SK-N-SH (cell line): ENCODE results near the gene PIP5K1C. TPM values are rescaled to one million over a fixed set of nuclear protein-coding genes. Genes with fewer than 3 reads are reported as not detected.

ENCODE experiments used
- CTCF ChIA-PET: fragments of 300-600, 350-600 bp; formaldehyde crosslinking; extraction: SDS; loops from one replicate; lab custom pipeline; 2021; lab: Yijun Ruan, JAX
- POLR2A ChIA-PET: fragments of 350-600 bp; sonication (Branson Sonifier 250); formaldehyde crosslinking; extraction: SDS; loops from one replicate; lab custom pipeline; 2020; ENCODE audit warnings: antibody characterized with exemption, inconsistent platforms; lab: Yijun Ruan, JAX
- DNase-seq: peaks from one replicate; pipeline ENCODE4 v3.0.0; 2012
- H2AFZ ChIP-seq: fragments of 200-600 bp; sonication (generic); 2 replicates; pipeline ENCODE4 v1.8.1; 2016; ENCODE audit warnings: antibody characterized with exemption, mild to moderate bottlenecking, low read depth
- H3F3A ChIP-seq: fragments of 200-600 bp; sonication (generic); replicated peaks from 2 replicates; pipeline ENCODE3; 2016; ENCODE audit warnings: antibody characterized with exemption, mild to moderate bottlenecking; ENCODE audit not compliant: insufficient read depth
- H3K27ac ChIP-seq, 2 experiments: fragments of 200-500 bp in 1 of 2; fragments of 200-600 bp in 1 of 2; sonication (Bioruptor generic) in 1 of 2; sonication (generic), shearing (Covaris generic) in 1 of 2; 2 replicates each; pipeline versions ENCODE4 v1.5.1 to v1.6.1; 2014 to 2016; ENCODE audit warnings: low read depth in 2 of 2, inconsistent platforms in 1 of 2, low read length in 1 of 2, mild to moderate bottlenecking in 1 of 2, mixed read lengths in 1 of 2
- H3K27me3 ChIP-seq: fragments of 200-600 bp; sonication (generic), shearing (Covaris generic); 2 replicates; pipeline ENCODE4 v1.6.1; 2016; ENCODE audit warnings: mixed run types; ENCODE audit not compliant: insufficient read depth
- H3K36me3 ChIP-seq, 2 experiments: fragments of 200-500 bp in 1 of 2; fragments of 200-600 bp in 1 of 2; sonication (Bioruptor generic) in 1 of 2; sonication (generic) in 1 of 2; replicated peaks in 1 of 2; 2 replicates each; pipeline versions ENCODE3 to v1.5.1; 2014 to 2016; ENCODE audit warnings: low read length in 1 of 2, mild to moderate bottlenecking in 1 of 2; ENCODE audit not compliant: insufficient read depth in 2 of 2, control insufficient read depth in 1 of 2
- H3K4me1 ChIP-seq, 2 experiments: fragments of 200-500 bp in 1 of 2; fragments of 200-600 bp in 1 of 2; sonication (Bioruptor generic) in 1 of 2; sonication (generic), shearing (Covaris generic) in 1 of 2; 2 replicates each; pipeline versions ENCODE4 v1.5.1 to v1.6.1; 2014 to 2016; ENCODE audit warnings: low read depth in 1 of 2, low read length in 1 of 2, mixed run types in 1 of 2; ENCODE audit not compliant: insufficient read depth in 2 of 2, control insufficient read depth in 1 of 2
- H3K4me2 ChIP-seq: fragments of 200-600 bp; sonication (generic), shearing (Covaris generic); 2 replicates; pipeline ENCODE4 v1.6.1; 2017; ENCODE audit warnings: mixed run types
- H3K4me3 ChIP-seq, 2 experiments: fragments of 200-500 bp in 1 of 2; fragments of 200-600 bp in 1 of 2; sonication (Bioruptor generic) in 1 of 2; sonication (generic), shearing (Covaris generic) in 1 of 2; 2 replicates each; pipeline versions ENCODE4 v1.5.1 to v1.8.1; 2014 to 2016; ENCODE audit warnings: low read depth in 2 of 2, inconsistent platforms in 1 of 2, low read length in 1 of 2, mild to moderate bottlenecking in 1 of 2, mixed read lengths in 1 of 2, moderate library complexity in 1 of 2
- H3K79me2 ChIP-seq: fragments of 200-600 bp; sonication (generic); 2 replicates; pipeline ENCODE4 v1.8.1; 2017; ENCODE audit warnings: mild to moderate bottlenecking; ENCODE audit not compliant: insufficient read depth
- H3K9ac ChIP-seq: fragments of 200-600 bp; sonication (generic); 2 replicates; pipeline ENCODE4 v1.6.1; 2017; ENCODE audit warnings: mixed run types
- H3K9me2 ChIP-seq: fragments of 200-600 bp; sonication (generic); 2 replicates; pipeline ENCODE4 v1.6.1; 2017; ENCODE audit warnings: mixed run types
- H3K9me3 ChIP-seq: fragments of 200-600 bp; sonication (generic); 2 replicates; pipeline ENCODE4 v1.6.1; 2017; ENCODE audit warnings: mixed run types, mild to moderate bottlenecking, moderate library complexity
- H4K20me1 ChIP-seq: fragments of 200-600 bp; sonication (generic); 2 replicates; pipeline ENCODE4 v1.6.1; 2017; ENCODE audit warnings: mild to moderate bottlenecking, mixed run types; ENCODE audit not compliant: insufficient read depth
- EP300 ChIP-seq, 2 experiments: IDR thresholded peaks; 2 replicates each; pipeline versions ENCODE4 v1.4.0 to v1.6.1; 2012; ENCODE audit warnings: borderline replicate concordance in 1 of 2, low read depth in 1 of 2, low read length in 1 of 2
- EZH2phosphoT487 ChIP-seq: fragments of 200-600 bp; sonication (generic); IDR thresholded peaks from 2 replicates; pipeline ENCODE4 v1.6.1; 2017; ENCODE audit warnings: low read depth, mixed run types, mild to moderate bottlenecking, antibody characterized with exemption, moderate library complexity, borderline replicate concordance
- FOXJ3 ChIP-seq: sonication (generic); formaldehyde crosslinking; IDR thresholded peaks from 2 replicates; pipeline ENCODE4 v1.5.1; 2020; ENCODE audit warnings: mild to moderate bottlenecking, missing genetic modification reagents
- GATA2 ChIP-seq: sonication (generic); formaldehyde crosslinking; IDR thresholded peaks from 2 replicates; pipeline ENCODE4 v1.5.0; 2020; ENCODE audit warnings: mild to moderate bottlenecking, missing genetic modification reagents
- IRF3 ChIP-seq: fragments of 150-350 bp; IDR thresholded peaks from 2 replicates; pipeline ENCODE4 v1.6.1; 2016; ENCODE audit warnings: mild to moderate bottlenecking, low read depth, low read length
- JUND ChIP-seq: IDR thresholded peaks from 2 replicates; pipeline ENCODE4 v1.4.0; 2012
- NFIC ChIP-seq: IDR thresholded peaks from 2 replicates; pipeline ENCODE4 v1.4.0; 2012; ENCODE audit warnings: borderline replicate concordance
- NRF1 ChIP-seq: IDR thresholded peaks from 2 replicates; pipeline ENCODE4 v1.6.1; 2012; ENCODE audit warnings: low read depth, mild to moderate bottlenecking, low read length
- POLR2AphosphoS5 ChIP-seq: IDR thresholded peaks from 2 replicates; pipeline ENCODE4 v1.6.1; 2012; ENCODE audit warnings: low read depth, low read length
- RAD21 ChIP-seq: IDR thresholded peaks from 2 replicates; pipeline ENCODE4 v1.6.1; 2012; ENCODE audit warnings: mild to moderate bottlenecking, low read length
- RCOR1 ChIP-seq: fragments of 150-350 bp; IDR thresholded peaks from 2 replicates; pipeline ENCODE4 v1.6.1; 2017; ENCODE audit warnings: antibody characterized with exemption, low read length
- RFX5 ChIP-seq: IDR thresholded peaks from 2 replicates; pipeline ENCODE4 v1.6.1; 2012; ENCODE audit warnings: mild to moderate bottlenecking, improper control_type of control experiment, low read length
- RXRA ChIP-seq: IDR thresholded peaks from 2 replicates; pipeline ENCODE4 v1.4.0; 2012; ENCODE audit warnings: low read depth, mild to moderate bottlenecking, borderline replicate concordance
- SIN3A ChIP-seq: IDR thresholded peaks from 2 replicates; pipeline ENCODE4 v1.6.1; 2012; ENCODE audit warnings: low read depth, mild to moderate bottlenecking, low read length, moderate library complexity, borderline replicate concordance
- SMC3 ChIP-seq: IDR thresholded peaks from 2 replicates; pipeline ENCODE4 v1.6.1; 2012; ENCODE audit warnings: low read depth, low read length, improper control_type of control experiment
- TCF12 ChIP-seq: IDR thresholded peaks from 2 replicates; pipeline ENCODE4 v1.4.0; 2012
- TEAD4 ChIP-seq: IDR thresholded peaks from 2 replicates; pipeline ENCODE4 v1.4.0; 2012; ENCODE audit warnings: mild to moderate bottlenecking, borderline replicate concordance; ENCODE audit not compliant: insufficient read depth
- YY1 ChIP-seq: IDR thresholded peaks from 2 replicates; pipeline ENCODE4 v1.4.0; 2012; ENCODE audit warnings: low read depth, mild to moderate bottlenecking
- WGBS: methylation state at CpG from one replicate; pipeline ENCODE4 v1.1.6; 2017; ENCODE audit warnings: low lambda C conversion rate; 5-methylcytosine and 5-hydroxymethylcytosine counted together
- polyA plus RNA-seq, 3 experiments: library from polyadenylated mRNA; depleted of rRNA; stranded (reverse); fragments of >200 nt; gene quantifications; 2 replicates each; pipeline ENCODE4 v1.2.3, GENCODE V29; 2012
- TF ChIP-seq, protein P1 (sequence below): fragments of 200-600 bp; sonication (generic); IDR thresholded peaks from 2 replicates; pipeline ENCODE4 v1.6.1; 2017; ENCODE audit warnings: antibody characterized with exemption, mild to moderate bottlenecking, moderate library complexity
- TF ChIP-seq, protein P2 (sequence below): IDR thresholded peaks from 2 replicates; pipeline ENCODE4; 2012
- TF ChIP-seq, protein P3 (sequence below): IDR thresholded peaks from 2 replicates; pipeline ENCODE4 v1.6.1; 2012; ENCODE audit warnings: mild to moderate bottlenecking, low read depth, low read length, moderate library complexity

The PIP5K1C gene
- polyA plus RNA-seq, 1 of the 3 experiments (the other 2 are of a cell fraction), result 12.3 TPM

DNA sequence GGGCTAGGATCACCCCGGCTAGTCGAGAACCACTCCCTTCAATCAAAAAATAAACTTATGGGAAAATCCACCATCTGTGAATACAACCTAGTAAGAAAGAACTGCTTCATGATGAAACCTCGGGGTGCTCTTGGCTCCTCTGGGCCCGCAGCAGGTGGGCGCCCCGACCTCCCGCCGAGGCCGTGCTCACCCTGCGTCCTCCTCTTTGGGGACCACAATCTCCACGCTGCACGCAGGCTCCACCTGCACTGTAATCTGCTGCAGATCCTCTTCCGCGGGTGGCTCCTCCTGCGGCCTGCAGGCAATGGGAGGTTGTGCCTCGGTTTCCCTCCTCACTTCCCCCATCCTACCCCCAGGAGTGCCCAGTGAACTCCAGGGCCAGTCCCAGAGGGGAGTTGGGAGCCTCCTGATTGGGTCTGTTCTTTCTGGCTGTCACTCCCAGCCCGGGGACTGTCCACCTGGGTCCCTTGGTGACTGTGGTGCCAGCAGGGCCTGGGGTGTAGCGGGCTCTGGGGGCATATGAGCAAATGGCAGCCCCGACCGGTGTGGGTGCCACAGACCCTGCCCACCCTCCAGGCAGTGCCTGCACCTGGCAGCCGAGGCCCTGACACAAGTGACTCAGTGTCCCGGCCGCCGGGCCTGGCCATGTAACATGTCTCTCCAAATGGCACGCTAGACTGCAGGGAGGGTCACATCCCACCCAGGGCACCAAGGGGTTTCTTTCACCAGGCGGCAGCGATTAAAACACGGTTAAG is 58.6 kb downstream of the PIP5K1C start (continued):
- no peak for TF ChIP-seq RFX5
- no peak for TF ChIP-seq EZH2phosphoT487
- TF ChIP-seq TCF12, result no peak
- TF ChIP-seq, protein P1, sequence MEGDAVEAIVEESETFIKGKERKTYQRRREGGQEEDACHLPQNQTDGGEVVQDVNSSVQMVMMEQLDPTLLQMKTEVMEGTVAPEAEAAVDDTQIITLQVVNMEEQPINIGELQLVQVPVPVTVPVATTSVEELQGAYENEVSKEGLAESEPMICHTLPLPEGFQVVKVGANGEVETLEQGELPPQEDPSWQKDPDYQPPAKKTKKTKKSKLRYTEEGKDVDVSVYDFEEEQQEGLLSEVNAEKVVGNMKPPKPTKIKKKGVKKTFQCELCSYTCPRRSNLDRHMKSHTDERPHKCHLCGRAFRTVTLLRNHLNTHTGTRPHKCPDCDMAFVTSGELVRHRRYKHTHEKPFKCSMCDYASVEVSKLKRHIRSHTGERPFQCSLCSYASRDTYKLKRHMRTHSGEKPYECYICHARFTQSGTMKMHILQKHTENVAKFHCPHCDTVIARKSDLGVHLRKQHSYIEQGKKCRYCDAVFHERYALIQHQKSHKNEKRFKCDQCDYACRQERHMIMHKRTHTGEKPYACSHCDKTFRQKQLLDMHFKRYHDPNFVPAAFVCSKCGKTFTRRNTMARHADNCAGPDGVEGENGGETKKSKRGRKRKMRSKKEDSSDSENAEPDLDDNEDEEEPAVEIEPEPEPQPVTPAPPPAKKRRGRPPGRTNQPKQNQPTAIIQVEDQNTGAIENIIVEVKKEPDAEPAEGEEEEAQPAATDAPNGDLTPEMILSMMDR, result no peak
- TF ChIP-seq, protein P2, sequence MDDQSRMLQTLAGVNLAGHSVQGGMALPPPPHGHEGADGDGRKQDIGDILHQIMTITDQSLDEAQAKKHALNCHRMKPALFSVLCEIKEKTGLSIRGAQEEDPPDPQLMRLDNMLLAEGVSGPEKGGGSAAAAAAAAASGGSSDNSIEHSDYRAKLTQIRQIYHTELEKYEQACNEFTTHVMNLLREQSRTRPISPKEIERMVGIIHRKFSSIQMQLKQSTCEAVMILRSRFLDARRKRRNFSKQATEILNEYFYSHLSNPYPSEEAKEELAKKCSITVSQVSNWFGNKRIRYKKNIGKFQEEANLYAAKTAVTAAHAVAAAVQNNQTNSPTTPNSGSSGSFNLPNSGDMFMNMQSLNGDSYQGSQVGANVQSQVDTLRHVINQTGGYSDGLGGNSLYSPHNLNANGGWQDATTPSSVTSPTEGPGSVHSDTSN, result no peak
- no peak for TF ChIP-seq NFIC
- TF ChIP-seq IRF3, result no peak
- no peak for TF ChIP-seq EP300 (IDR thresholded peaks at IDR 0.05; ENCODE audit: borderline replicate concordance in 1 of 2, low read depth in 1 of 2, low read length in 1 of 2)
- no peak for TF ChIP-seq NRF1
- TF ChIP-seq, all 33 proteins: peak for 0

DNA sequence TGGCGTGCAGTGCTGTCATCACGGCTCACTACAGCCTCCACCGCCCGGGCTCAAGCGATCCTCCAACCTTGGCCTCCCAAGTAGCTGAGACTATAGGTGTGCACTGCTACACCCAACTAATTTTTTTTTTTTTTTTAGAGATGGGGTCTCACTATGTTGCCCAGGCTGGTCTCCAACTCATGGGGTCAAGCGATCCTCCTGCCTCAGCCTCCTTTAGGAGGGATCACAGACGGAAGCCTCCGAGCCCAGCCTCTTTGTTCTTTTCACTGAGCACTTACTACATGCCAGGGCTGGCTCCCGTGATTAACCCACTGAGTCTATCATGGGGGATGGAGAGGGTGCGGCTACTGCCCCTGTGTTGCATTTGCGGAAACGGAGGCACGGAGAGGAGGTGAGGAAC is 60.8 kb downstream of the PIP5K1C start:
- Histone ChIP-seq H3K4me2 (no peak overlapping the region), H3K9me2 (no peaks in the 10 kb centered on the region), H3K4me1 (no peaks in the 10 kb centered on the region), H3K36me3 (peaks cover 0 to 26% of the 10 kb centered on the region in 2 experiments), H2AFZ (no peak overlapping the region), H3K4me3 (no peak overlapping the region), H4K20me1 (no peaks in the 10 kb centered on the region), H3K9me3 (no peaks in the 10 kb centered on the region), H3K27ac (no peak overlapping the region), H3K27me3 (no peaks in the 10 kb centered on the region), H3K9ac (no peak overlapping the region), H3F3A (no peaks in the 10 kb centered on the region), H3K79me2 (no peaks in the 10 kb centered on the region)
- DNase-seq, result no peak
- WGBS, result 95% methylated on average over 13 of the region's 13 CpGs
- CTCF ChIA-PET, result interaction anchor here (0.9 to 1.4 kb wide), 3 partner anchors 21 to 53 kb away, joined by 3 to 4 read pairs (median 3); no protein-coding TSS in a partner anchor
- POLR2A ChIA-PET, result no interaction called here
- no peak for TF ChIP-seq TEAD4
- no peak for TF ChIP-seq YY1
- TF ChIP-seq GATA2 (CRISPR knock-in tag), result no peak
- no peak for TF ChIP-seq NFIC
- no peak for TF ChIP-seq SMC3
- no peak for TF ChIP-seq FOXJ3 (CRISPR knock-in tag)
- no peak for TF ChIP-seq RFX5
- TF ChIP-seq POLR2AphosphoS5, result no peak
- TF ChIP-seq, protein P1, result no peak
- TF ChIP-seq, protein P3, sequence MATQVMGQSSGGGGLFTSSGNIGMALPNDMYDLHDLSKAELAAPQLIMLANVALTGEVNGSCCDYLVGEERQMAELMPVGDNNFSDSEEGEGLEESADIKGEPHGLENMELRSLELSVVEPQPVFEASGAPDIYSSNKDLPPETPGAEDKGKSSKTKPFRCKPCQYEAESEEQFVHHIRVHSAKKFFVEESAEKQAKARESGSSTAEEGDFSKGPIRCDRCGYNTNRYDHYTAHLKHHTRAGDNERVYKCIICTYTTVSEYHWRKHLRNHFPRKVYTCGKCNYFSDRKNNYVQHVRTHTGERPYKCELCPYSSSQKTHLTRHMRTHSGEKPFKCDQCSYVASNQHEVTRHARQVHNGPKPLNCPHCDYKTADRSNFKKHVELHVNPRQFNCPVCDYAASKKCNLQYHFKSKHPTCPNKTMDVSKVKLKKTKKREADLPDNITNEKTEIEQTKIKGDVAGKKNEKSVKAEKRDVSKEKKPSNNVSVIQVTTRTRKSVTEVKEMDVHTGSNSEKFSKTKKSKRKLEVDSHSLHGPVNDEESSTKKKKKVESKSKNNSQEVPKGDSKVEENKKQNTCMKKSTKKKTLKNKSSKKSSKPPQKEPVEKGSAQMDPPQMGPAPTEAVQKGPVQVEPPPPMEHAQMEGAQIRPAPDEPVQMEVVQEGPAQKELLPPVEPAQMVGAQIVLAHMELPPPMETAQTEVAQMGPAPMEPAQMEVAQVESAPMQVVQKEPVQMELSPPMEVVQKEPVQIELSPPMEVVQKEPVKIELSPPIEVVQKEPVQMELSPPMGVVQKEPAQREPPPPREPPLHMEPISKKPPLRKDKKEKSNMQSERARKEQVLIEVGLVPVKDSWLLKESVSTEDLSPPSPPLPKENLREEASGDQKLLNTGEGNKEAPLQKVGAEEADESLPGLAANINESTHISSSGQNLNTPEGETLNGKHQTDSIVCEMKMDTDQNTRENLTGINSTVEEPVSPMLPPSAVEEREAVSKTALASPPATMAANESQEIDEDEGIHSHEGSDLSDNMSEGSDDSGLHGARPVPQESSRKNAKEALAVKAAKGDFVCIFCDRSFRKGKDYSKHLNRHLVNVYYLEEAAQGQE, result no peak
- TF ChIP-seq JUND, result no peak
- TF ChIP-seq RAD21, result no peak
- no peak for TF ChIP-seq RCOR1
- TF ChIP-seq RXRA, result no peak
- no peak for TF ChIP-seq SIN3A
